Vagina (tissue), 2 donors: ENCODE results near the gene ACTN3. TPM values are rescaled to one million over a fixed set of nuclear protein-coding genes. Genes with fewer than 3 reads are reported as not detected.

Experiments used
- DNase-seq, 2 donors: peaks; one replicate each; pipeline ENCODE4 v3.0.0-alpha.2; 2017; ENCODE audit errors: extremely low spot score in 2 of 2
- H3K27ac ChIP-seq: fragments of 200-600 bp; sonication (generic); one replicate; pipeline ENCODE4 v1.5.1; 2019
- H3K27me3 ChIP-seq: fragments of 200-600 bp; sonication (generic); one replicate; pipeline ENCODE4 v1.5.1; 2019
- H3K36me3 ChIP-seq, 2 donors: fragments of 200-600 bp; sonication (generic); one replicate each; pipeline ENCODE4 v1.5.1; 2017 to 2019
- H3K4me1 ChIP-seq: fragments of 200-600 bp; sonication (generic); one replicate; pipeline ENCODE4 v1.5.1; 2019
- H3K4me3 ChIP-seq, 2 donors: fragments of 200-600 bp; sonication (generic); 1 replicate in 1 of 2; 2 replicates in 1 of 2; pipeline ENCODE4 v1.5.1; 2016 to 2019
- H3K9me3 ChIP-seq: fragments of 200-600 bp; sonication (generic); one replicate; pipeline ENCODE4 v1.5.1; 2019
- POLR2A ChIP-seq, 2 donors: fragments of 450-650 bp; IDR thresholded peaks; one replicate each; pipeline ENCODE4 v1.6.1; 2017; ENCODE audit warnings: antibody characterized with exemption in 2 of 2, mild to moderate bottlenecking in 2 of 2, moderate library complexity in 2 of 2
- POLR2AphosphoS5 ChIP-seq, 2 donors: sonication (generic); formaldehyde crosslinking; IDR thresholded peaks; one replicate each; pipeline ENCODE4 v1.9.0; 2017; ENCODE audit warnings: antibody characterized with exemption in 2 of 2, mild to moderate bottlenecking in 2 of 2, low read depth in 1 of 2; ENCODE audit not compliant: insufficient read depth in 1 of 2
- intact Hi-C: fragments of 100-400 bp; cut with DNase I; formaldehyde crosslinking; loops from one replicate; pipeline ENCODE4 v1.15.1; 2023
- total RNA-seq: library from RNA; depleted of rRNA; stranded (reverse); fragments of >200 nt; gene quantifications from one replicate; pipeline ENCODE4 v1.2.3, GENCODE V29; 2016
- TF ChIP-seq, protein P1 (sequence below), 3 experiments: fragments of 450-650 bp in 2 of 3; fragments of 200-600 bp in 1 of 3; sonication (generic) in 1 of 3; IDR thresholded peaks; one replicate each; pipeline ENCODE4 v1.5.1; 2017 to 2019; ENCODE audit warnings: antibody characterized with exemption in 3 of 3, mild to moderate bottlenecking in 2 of 3, moderate library complexity in 2 of 3

The ACTN3 gene
- total RNA-seq, 1 donor from 2014 or later = not detected

DNA sequence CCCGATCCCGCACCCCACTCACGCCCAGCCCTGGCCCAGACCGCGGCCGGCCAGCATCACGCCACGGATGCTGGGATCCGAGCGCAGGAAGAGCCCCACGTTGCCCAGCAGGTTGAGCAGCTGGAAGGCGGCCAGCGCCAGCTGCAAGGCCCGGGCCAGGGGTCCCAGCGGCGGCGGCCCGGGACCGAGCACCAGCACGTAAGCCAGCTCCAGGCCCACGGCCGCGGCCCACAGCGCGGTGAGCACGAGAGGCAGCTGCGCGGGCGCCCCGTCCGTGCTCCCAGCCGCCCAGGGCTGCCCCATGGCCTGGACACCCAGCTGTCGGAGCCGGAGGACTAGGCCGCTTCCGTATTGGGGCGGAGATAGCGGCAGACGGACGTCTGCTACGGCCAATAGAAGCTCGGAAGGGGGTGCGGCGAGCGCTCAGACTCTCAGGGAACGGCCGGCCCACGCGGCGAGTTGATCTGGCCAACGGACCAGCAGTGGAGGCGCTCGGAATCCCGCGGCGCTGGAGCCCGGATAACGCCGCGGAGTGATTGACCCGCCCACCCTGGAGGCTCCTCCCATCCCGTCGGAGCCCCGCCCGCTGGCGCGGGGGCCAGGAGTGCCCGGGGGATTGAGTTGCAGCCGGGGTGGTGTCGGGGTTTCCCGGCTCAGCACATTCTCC lies 869 bp upstream of the ACTN3 start, which contains the start of gene ZDHHC24:
Gene ZDHHC24, minus strand, starts transcription at position 348 of the 667 bp plus-strand sequence. Its CDS starts 45 bp downstream, at position 303.
- peak within 1 kb of the TSS; percentile 57 for H3K27ac ChIP-seq
- intact Hi-C loops = no loop called here
- H3K27me3 ChIP-seq = no peaks in the 10 kb centered on the region
- DNase-seq = peak in 1 of 2 donors; percentile 94
- peaks cover 42% of the 10 kb centered on the region for H3K4me1 ChIP-seq
- peak within 1 kb of the TSS; percentile 80 to 88 for H3K4me3 ChIP-seq
- H3K36me3 ChIP-seq = peaks cover 0 to 9% of the 10 kb centered on the region in 2 donors
- TF ChIP-seq, protein P1, sequence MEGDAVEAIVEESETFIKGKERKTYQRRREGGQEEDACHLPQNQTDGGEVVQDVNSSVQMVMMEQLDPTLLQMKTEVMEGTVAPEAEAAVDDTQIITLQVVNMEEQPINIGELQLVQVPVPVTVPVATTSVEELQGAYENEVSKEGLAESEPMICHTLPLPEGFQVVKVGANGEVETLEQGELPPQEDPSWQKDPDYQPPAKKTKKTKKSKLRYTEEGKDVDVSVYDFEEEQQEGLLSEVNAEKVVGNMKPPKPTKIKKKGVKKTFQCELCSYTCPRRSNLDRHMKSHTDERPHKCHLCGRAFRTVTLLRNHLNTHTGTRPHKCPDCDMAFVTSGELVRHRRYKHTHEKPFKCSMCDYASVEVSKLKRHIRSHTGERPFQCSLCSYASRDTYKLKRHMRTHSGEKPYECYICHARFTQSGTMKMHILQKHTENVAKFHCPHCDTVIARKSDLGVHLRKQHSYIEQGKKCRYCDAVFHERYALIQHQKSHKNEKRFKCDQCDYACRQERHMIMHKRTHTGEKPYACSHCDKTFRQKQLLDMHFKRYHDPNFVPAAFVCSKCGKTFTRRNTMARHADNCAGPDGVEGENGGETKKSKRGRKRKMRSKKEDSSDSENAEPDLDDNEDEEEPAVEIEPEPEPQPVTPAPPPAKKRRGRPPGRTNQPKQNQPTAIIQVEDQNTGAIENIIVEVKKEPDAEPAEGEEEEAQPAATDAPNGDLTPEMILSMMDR (IDR thresholded peaks at IDR 0.05) = peak in 1 of 3 experiments; percentile 4
- TF ChIP-seq POLR2AphosphoS5 (IDR thresholded peaks at IDR 0.05; ENCODE audit: insufficient read depth in 1 of 2, low read depth in 1 of 2) = peak; percentile 77 to 80
- TF ChIP-seq POLR2A (IDR thresholded peaks at IDR 0.05) = no peak
- no peaks in the 10 kb centered on the region for H3K9me3 ChIP-seq

DNA sequence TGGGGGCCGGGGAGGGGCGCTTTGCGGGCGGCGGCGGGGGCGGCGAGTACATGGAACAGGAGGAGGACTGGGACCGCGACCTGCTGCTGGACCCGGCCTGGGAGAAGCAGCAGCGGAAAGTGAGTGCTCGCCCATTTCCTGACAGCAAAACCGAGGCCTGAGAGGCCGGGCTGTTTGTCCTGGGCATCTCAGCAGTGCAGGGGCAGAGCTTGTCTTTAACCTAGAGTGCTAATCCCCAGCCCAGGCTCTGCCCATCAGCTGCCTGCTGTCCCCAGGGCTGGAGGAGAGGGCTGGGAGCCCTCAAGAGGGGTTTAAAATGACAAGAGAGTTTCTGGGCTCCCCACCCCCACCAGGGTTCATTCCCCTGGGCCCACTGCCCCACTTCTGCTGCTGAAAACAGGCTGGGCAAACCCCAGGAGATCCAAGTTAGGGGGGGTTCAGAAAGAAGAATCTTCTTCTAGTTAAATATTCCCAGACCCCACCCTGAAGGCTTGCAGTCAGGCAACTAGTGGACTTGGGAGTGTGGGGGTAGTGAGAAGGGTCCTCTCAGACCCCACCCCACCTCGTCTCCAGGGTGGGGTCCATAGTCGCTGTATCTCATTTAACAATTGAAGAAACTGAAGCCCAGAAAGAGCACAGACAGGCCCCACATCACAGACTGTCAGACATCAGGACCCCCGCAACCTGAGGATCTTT lies 411 bp downstream of the ACTN3 start:
- no peaks in the 10 kb centered on the region for H3K9me3 ChIP-seq
- DNase-seq = no peak
- H3K36me3 ChIP-seq = no peaks in the 10 kb centered on the region
- H3K4me3 ChIP-seq = peak overlapping the region; percentile 80 to 88
- H3K27ac ChIP-seq = no peak overlapping the region
- H3K27me3 ChIP-seq = no peaks in the 10 kb centered on the region
- intact Hi-C loops = no loop called here
- peaks cover 42% of the 10 kb centered on the region for H3K4me1 ChIP-seq
- TF ChIP-seq POLR2AphosphoS5 (IDR thresholded peaks at IDR 0.05; ENCODE audit: insufficient read depth in 1 of 2, low read depth in 1 of 2) (no peak), POLR2A (IDR thresholded peaks at IDR 0.05) (no peak)
- TF ChIP-seq, protein P1 (IDR thresholded peaks at IDR 0.05) = no peak

DNA sequence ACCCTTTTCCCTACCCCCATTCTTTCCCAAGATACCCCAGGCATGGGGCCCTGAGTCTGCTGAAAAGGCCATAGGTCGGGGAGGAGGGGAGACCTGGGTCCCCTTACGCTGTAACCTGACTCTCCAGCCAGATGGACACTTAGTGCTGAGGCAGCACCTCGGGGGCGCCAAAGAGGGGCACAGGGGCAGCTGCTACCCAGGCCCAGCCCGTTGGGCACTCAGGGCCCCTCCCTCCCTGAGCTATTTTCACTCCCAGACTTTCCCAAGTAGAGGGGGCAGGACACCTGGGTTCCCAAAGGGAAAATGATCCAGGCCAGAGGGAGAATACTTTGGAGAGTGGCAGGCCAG lies 933 bp downstream of the ACTN3 start:
- H3K36me3 ChIP-seq = no peaks in the 10 kb centered on the region
- no peaks in the 10 kb centered on the region for H3K27me3 ChIP-seq
- no peak overlapping the region for H3K4me3 ChIP-seq
- no peaks in the 10 kb centered on the region for H3K9me3 ChIP-seq
- no peak for TF ChIP-seq POLR2AphosphoS5 (IDR thresholded peaks at IDR 0.05; ENCODE audit: insufficient read depth in 1 of 2, low read depth in 1 of 2)
- TF ChIP-seq, protein P1 (IDR thresholded peaks at IDR 0.05) = no peak
- TF ChIP-seq POLR2A (IDR thresholded peaks at IDR 0.05) = no peak
- intact Hi-C loops = no loop called here
- no peak for DNase-seq
- H3K4me1 ChIP-seq = peaks cover 37% of the 10 kb centered on the region
- H3K27ac ChIP-seq = no peak overlapping the region

DNA sequence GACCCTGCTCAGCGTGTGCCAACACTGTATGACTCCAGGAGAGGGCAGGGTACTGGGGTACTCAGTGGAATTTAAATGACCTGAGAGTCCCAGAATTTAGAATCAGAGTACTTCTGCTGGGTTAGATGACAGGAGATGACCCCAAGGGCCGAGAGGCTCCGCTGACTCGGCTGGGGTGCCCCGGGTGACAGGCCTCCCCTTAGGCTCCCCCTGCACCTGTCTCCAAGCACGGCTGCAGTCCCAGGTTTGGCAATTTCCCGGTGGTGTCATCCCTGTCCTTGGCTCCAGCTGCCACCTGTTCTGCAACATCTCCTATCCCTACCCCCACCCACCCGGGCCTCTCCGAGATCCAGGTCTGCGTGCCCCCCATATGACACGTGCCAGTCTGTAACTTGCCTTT lies 1.3 kb downstream of the ACTN3 start:
- H3K4me1 ChIP-seq = peaks cover 33% of the 10 kb centered on the region
- no peak overlapping the region for H3K27ac ChIP-seq
- DNase-seq = no peak

More for the DNA sequence above, 1.3 kb downstream of the ACTN3 start:
- Histone ChIP-seq H3K9me3 (no peaks in the 10 kb centered on the region), H3K27me3 (no peaks in the 10 kb centered on the region), H3K4me3 (no peak overlapping the region), H3K36me3 (no peaks in the 10 kb centered on the region)
- TF ChIP-seq POLR2A (IDR thresholded peaks at IDR 0.05) = no peak
- TF ChIP-seq, protein P1 (IDR thresholded peaks at IDR 0.05) = no peak
- TF ChIP-seq POLR2AphosphoS5 (IDR thresholded peaks at IDR 0.05; ENCODE audit: insufficient read depth in 1 of 2, low read depth in 1 of 2) = no peak
- intact Hi-C loops = no loop called here
